HepG2 (cell line): ENCODE data around the gene NNAT. TPM values are rescaled to one million over a fixed set of nuclear protein-coding genes. Genes with fewer than 3 reads are reported as not detected.

Experiments
- ATAC-seq: fragments of 200-7000 bp; cut with Tn5 transposase; 3 replicates; pipeline ENCODE4 v1.9.1; 2020; ENCODE audit warnings: mild to moderate bottlenecking, moderate library complexity
- BruUV-seq: library from RNA; stranded (reverse); fragments of 400-500 nt; replicated peaks from 2 replicates; lab custom pipeline; 2021; lab: Mats Ljungman, UMichigan
- CTCF ChIA-PET: fragments of 300-600 bp; formaldehyde crosslinking; extraction: SDS; loops from one replicate; lab custom pipeline; 2021; ENCODE audit warnings: low total read pairs, inconsistent platforms, low intra/inter-chr PET ratio; lab: Yijun Ruan, JAX
- POLR2A ChIA-PET: fragments of 350-600 bp; sonication (Branson Sonifier 250); formaldehyde crosslinking; loops from one replicate; lab custom pipeline; 2020; ENCODE audit warnings: antibody characterized with exemption, inconsistent platforms; lab: Yijun Ruan, JAX
- DNase-seq: peaks from one replicate; pipeline ENCODE4 v3.0.0-alpha.2; 2015; ENCODE audit warnings: low spot score
- FAIRE-seq: peaks from 3 replicates; lab custom pipeline; 2011; peaks lifted over from hg19 to GRCh38; lab: Jason Lieb, UNC
- H2AFZ ChIP-seq: one replicate; pipeline ENCODE4 v1.6.1; 2011; ENCODE audit warnings: low read length, inconsistent platforms
- H3K27ac ChIP-seq: fragments of 300-600 bp; 3 replicates; pipeline ENCODE4 v1.8.0; 2011; ENCODE audit warnings: mixed run types, mild to moderate bottlenecking, mixed read lengths, low read length, inconsistent platforms; ENCODE audit not compliant: insufficient read depth; ENCODE audit errors: extremely low read length
- H3K27me3 ChIP-seq, 2 experiments: fragments of 200-600 bp in 1 of 2; 2 replicates in 1 of 2; 3 replicates in 1 of 2; pipeline versions ENCODE4 v1.6.0 to v1.8.0; 2011; ENCODE audit warnings: low read length in 2 of 2, mild to moderate bottlenecking in 2 of 2, moderate library complexity in 2 of 2, inconsistent platforms in 1 of 2; ENCODE audit not compliant: insufficient read depth in 2 of 2, control insufficient read depth in 1 of 2
- H3K36me3 ChIP-seq, 2 experiments: fragments of 200-600 bp in 1 of 2; replicated peaks in 1 of 2; 2 replicates in 1 of 2; 3 replicates in 1 of 2; pipeline versions ENCODE4 v1.5.1 to v1.8.0; 2011; ENCODE audit warnings: low read length in 2 of 2, inconsistent platforms in 1 of 2; ENCODE audit not compliant: insufficient read depth in 2 of 2, control insufficient read depth in 1 of 2
- H3K4me1 ChIP-seq: 2 replicates; pipeline ENCODE4 v1.5.1; 2012; ENCODE audit warnings: low read length, inconsistent platforms; ENCODE audit not compliant: insufficient read depth
- H3K4me2 ChIP-seq: 2 replicates; pipeline ENCODE4 v1.6.0; 2011; ENCODE audit warnings: low read depth, low read length, inconsistent platforms
- H3K4me3 ChIP-seq, 3 experiments: fragments of 200-600 bp in 1 of 3; sonication (generic), shearing (Covaris generic) in 1 of 3; replicated peaks in 1 of 3; 2 replicates each; pipeline ENCODE4 v1.5.1; 2011 to 2016; ENCODE audit warnings: low read length in 3 of 3, inconsistent platforms in 2 of 3, low read depth in 2 of 3, mild to moderate bottlenecking in 2 of 3, control low read depth in 1 of 3, mixed read lengths in 1 of 3; ENCODE audit not compliant: insufficient read depth in 1 of 3
- H3K79me2 ChIP-seq: one replicate; pipeline ENCODE4 v1.6.1; 2011; ENCODE audit warnings: low read length, inconsistent platforms; ENCODE audit not compliant: insufficient read depth
- H3K9ac ChIP-seq: 2 replicates; pipeline ENCODE4 v1.6.0; 2011; ENCODE audit warnings: mild to moderate bottlenecking, low read depth, low read length, inconsistent platforms; ENCODE audit not compliant: insufficient read depth
- H3K9me3 ChIP-seq: 2 replicates; pipeline ENCODE4 v1.5.1; 2012; ENCODE audit warnings: mild to moderate bottlenecking, low read length
- H4K20me1 ChIP-seq: 2 replicates; pipeline ENCODE4 v1.6.0; 2011; ENCODE audit warnings: inconsistent platforms, mild to moderate bottlenecking, low read length, moderate library complexity; ENCODE audit not compliant: insufficient read depth
- BORCS8-MEF2B ChIP-seq: sonication (generic); formaldehyde crosslinking; IDR thresholded peaks from 2 replicates; pipeline ENCODE4 v1.8.0; 2022; ENCODE audit warnings: mild to moderate bottlenecking, missing genetic modification reagents
- MAFK ChIP-seq, 2 experiments: IDR thresholded peaks in 1 of 2; conservative IDR thresholded peaks in 1 of 2; 2 replicates each; pipeline ENCODE4 v1.6.1; 2011; ENCODE audit warnings: improper control_type of control experiment in 2 of 2, low read length in 2 of 2
- MYC ChIP-seq: sonication (generic); formaldehyde crosslinking; IDR thresholded peaks from 2 replicates; pipeline ENCODE4 v1.9.0; 2021; ENCODE audit warnings: missing genetic modification reagents, borderline replicate concordance
- PAF1 ChIP-seq: IDR thresholded peaks from 2 replicates; pipeline ENCODE4 v1.6.1; 2016; ENCODE audit warnings: missing genetic modification reagents, missing compliant biosample characterization
- POGZ ChIP-seq: sonication (generic); formaldehyde crosslinking; IDR thresholded peaks from 2 replicates; pipeline ENCODE4 v1.4.0; 2020; ENCODE audit warnings: mild to moderate bottlenecking, missing genetic modification reagents
- TARDBP ChIP-seq: sonication (generic); formaldehyde crosslinking; IDR thresholded peaks from 2 replicates; pipeline ENCODE4 v1.8.0; 2022; ENCODE audit warnings: mild to moderate bottlenecking, missing genetic modification reagents
- TBX2 ChIP-seq: sonication (generic); formaldehyde crosslinking; IDR thresholded peaks from 2 replicates; pipeline ENCODE4 v1.5.0; 2020; ENCODE audit warnings: missing genetic modification reagents, mild to moderate bottlenecking, borderline replicate concordance
- ZFP37 ChIP-seq: sonication (generic); formaldehyde crosslinking; IDR thresholded peaks from 2 replicates; pipeline ENCODE4 v1.4.0; 2020; ENCODE audit warnings: missing genetic modification reagents, borderline replicate concordance
- ZNF20 ChIP-seq: sonication (generic); formaldehyde crosslinking; IDR thresholded peaks from 2 replicates; pipeline ENCODE4 v1.4.0; 2020; ENCODE audit warnings: mild to moderate bottlenecking, moderate library complexity, missing genetic modification reagents
- ZNF253 ChIP-seq: sonication (generic); formaldehyde crosslinking; IDR thresholded peaks from 2 replicates; pipeline ENCODE4 v1.8.0; 2022; ENCODE audit warnings: mild to moderate bottlenecking, missing genetic modification reagents, borderline replicate concordance
- ZNF343 ChIP-seq: sonication (generic); formaldehyde crosslinking; IDR thresholded peaks from 2 replicates; pipeline ENCODE4 v1.4.0; 2020; ENCODE audit warnings: mild to moderate bottlenecking, missing genetic modification reagents
- ZSCAN9 ChIP-seq: IDR thresholded peaks from 2 replicates; pipeline ENCODE4 v1.6.1; 2016; ENCODE audit warnings: borderline replicate concordance
- WGBS: methylation state at CpG from one replicate; pipeline ENCODE4 v1.1.6; 2017; ENCODE audit warnings: low lambda C conversion rate; 5-methylcytosine and 5-hydroxymethylcytosine counted together
- in situ Hi-C: cut with HindIII; loops from 2 replicates; pipeline ENCODE4 v1.10.0; 2017; ENCODE audit warnings: low pct_unique_long_range_greater_than_20kb; ENCODE audit not compliant: extremely low pct_ligation_motif_present
- intact Hi-C: fragments of 100-400 bp; cut with micrococcal nuclease; formaldehyde crosslinking; loops from one replicate; pipeline ENCODE4 v1.10.0; 2022; ENCODE audit not compliant: unreplicated experiment
- polyA plus RNA-seq, 8 experiments: library from polyadenylated mRNA; depleted of rRNA in 3 of 8; stranded (reverse) in 7 of 8; unstranded in 1 of 8; fragments of >200 nt; fragmentation: Illumina TruSeq in 4 of 8; extraction: Trizol in 4 of 8; gene quantifications; 2 replicates each; pipeline versions ENCODE4 v1.2.1 to v1.2.3, GENCODE V29; 2011 to 2016; ENCODE audit warnings: low read depth in 4 of 8, missing spikeins in 1 of 8, mixed read lengths in 1 of 8; ENCODE audit not compliant: insufficient read depth in 1 of 8
- total RNA-seq, 5 experiments: library from RNA; depleted of rRNA; stranded (reverse); fragments of >200 nt; fragmentation: Illumina TruSeq; extraction: Trizol; gene quantifications; 2 replicates each; pipeline ENCODE4 v1.2.3, GENCODE V29; 2016; ENCODE audit warnings: low read depth in 1 of 5

The NNAT gene
- total and polyA plus RNA-seq, 2 of the 13 experiments (the other 11 are each of a cell fraction or from before 2014, with no cell fraction given) = not detected

DNA sequence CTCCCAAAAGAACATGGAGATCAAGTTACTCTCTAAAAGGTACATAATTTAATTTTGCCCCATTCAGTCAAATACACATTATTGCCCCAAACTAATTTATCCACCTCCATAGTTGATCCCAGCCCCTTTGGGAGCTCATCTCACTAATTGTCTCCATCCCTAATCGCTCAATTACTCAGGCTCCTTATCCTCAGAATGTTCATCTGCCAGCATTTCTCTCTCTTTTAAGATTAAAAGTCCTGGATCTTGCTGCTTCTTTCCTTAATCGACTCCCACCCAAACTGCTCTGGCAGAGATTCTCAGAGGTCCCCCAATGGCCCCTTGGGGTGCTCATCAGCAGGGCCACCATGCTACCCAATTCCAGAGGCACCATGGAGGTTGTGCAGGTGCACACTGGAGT, 18.4 kb upstream of the NNAT start (continued):
- TF ChIP-seq ZNF253 (CRISPR knock-in tag) (no peak), ZSCAN9 (CRISPR knock-in tag) (no peak), POGZ (CRISPR knock-in tag) (no peak)
- TF ChIP-seq, all 625 proteins: peak for 0

DNA sequence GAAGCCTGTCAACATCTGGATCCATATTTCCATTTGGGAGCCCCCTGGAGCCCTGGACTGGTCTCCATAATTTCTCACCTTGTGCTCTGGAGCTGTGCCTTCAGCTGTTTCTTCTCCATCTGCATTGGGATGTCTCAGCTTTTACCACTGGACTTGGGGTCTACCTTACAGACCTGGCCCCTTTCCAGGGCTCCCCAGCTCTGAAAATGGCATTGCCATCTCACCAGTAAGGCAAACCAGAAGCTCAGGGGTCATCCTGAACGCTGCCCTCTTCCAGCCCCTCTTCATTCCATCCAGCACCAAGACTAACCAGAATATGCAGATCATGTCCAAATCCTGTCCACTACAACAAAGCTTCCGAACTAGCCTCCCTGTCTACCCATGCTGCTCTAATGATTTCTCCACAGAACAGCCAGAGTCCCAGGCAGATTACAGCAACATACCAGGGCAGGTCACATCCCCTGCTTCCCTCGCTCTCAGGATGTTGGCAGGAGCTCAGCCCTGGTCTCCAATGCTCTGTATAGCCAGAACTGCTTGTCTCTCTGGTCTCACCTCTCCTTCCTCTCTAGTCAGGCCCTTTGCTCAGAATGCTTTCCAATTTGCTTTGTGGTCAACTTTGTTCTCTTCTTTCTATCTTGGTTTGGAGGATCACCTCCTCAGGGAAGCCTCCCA, 17.7 kb upstream of the NNAT start:
- in situ Hi-C loops = no loop called here
- H3K4me1 ChIP-seq = peaks cover 38% of the 10 kb centered on the region
- CTCF ChIA-PET = no interaction called here

More for the DNA sequence above, 17.7 kb upstream of the NNAT start:
- FAIRE-seq (no peak), ATAC-seq (no peak), DNase-seq (no peak)
- TF ChIP-seq ZNF20 (CRISPR knock-in tag) (no peak), TBX2 (CRISPR knock-in tag) (no peak), ZNF343 (no peak), ZFP37 (CRISPR knock-in tag) (no peak), PAF1 (CRISPR knock-in tag) (peak; percentile 82; the same call in 1 of the 2 replicates), MYC (CRISPR knock-in tag) (no peak), MAFK (conservative IDR thresholded peaks at IDR 0.05 in 1 of 2, IDR thresholded peaks at IDR 0.05 in 1 of 2; ENCODE audit: low read length in 2 of 2) (peak; percentile 42 to 46), BORCS8-MEF2B (no peak), TARDBP (CRISPR knock-in tag) (no peak)
- Histone ChIP-seq H3K4me2 (no peak overlapping the region), H3K9me3 (no peaks in the 10 kb centered on the region), H3K36me3 (no peaks in the 10 kb centered on the region), H3K27me3 (no peaks in the 10 kb centered on the region), H4K20me1 (no peaks in the 10 kb centered on the region), H3K79me2 (no peaks in the 10 kb centered on the region), H2AFZ (no peak overlapping the region), H3K27ac (no peak overlapping the region), H3K9ac (no peak overlapping the region), H3K4me3 (no peak overlapping the region)
- POLR2A ChIA-PET = interaction anchor here (1.4 kb wide), 1 partner anchor 24 kb away, joined by 3 read pairs; the partner anchor contains the start of gene BLCAP
- intact Hi-C loops = no loop called here
- no TSS peak for BruUV-seq
- 94% methylated on average over 3 of the region's 3 CpGs for WGBS
